BLaER1 (cell line): Measurements from ENCODE around the gene SEMA4D.
"Not testable (repeated sequence)": the region's sequence is repeated elsewhere in the genome, so short reads cannot be mapped to it uniquely, and the experiment has no call there.

ENCODE experiments used
- H3K27ac ChIP-seq: shearing (Covaris generic); formaldehyde crosslinking; 2 replicates; pipeline ENCODE4 v1.8.1; 2022
- H3K27me3 ChIP-seq: shearing (Covaris generic); formaldehyde crosslinking; 2 replicates; pipeline ENCODE4 v1.8.1; 2022
- H3K36me3 ChIP-seq: shearing (Covaris generic); formaldehyde crosslinking; 2 replicates; pipeline ENCODE4 v1.8.1; 2022
- H3K4me1 ChIP-seq: shearing (Covaris generic); formaldehyde crosslinking; 2 replicates; pipeline ENCODE4 v1.8.1; 2022
- H3K4me2 ChIP-seq: shearing (Covaris generic); formaldehyde crosslinking; 2 replicates; pipeline ENCODE4 v1.8.1; 2022
- H3K4me3 ChIP-seq: shearing (Covaris generic); formaldehyde crosslinking; 2 replicates; pipeline ENCODE4 v1.8.1; 2022
- H3K9ac ChIP-seq: shearing (Covaris generic); formaldehyde crosslinking; 2 replicates; pipeline ENCODE4 v1.8.1; 2022
- H3K9me3 ChIP-seq: shearing (Covaris generic); formaldehyde crosslinking; 2 replicates; pipeline ENCODE4 v1.8.1; 2022
- H4K20me1 ChIP-seq: shearing (Covaris generic); formaldehyde crosslinking; 2 replicates; pipeline ENCODE4 v1.8.1; 2022
- Cebpa-rat ChIP-seq: shearing (Covaris generic); IDR thresholded peaks from 2 replicates; pipeline ENCODE4 v1.8.1; 2022

SEMA4D gene

GRCh38 chr9:89351584-89352300 lies 146.2 kb downstream of the SEMA4D start:
- Histone ChIP-seq H3K9ac (no peak overlapping the region), H3K4me2 (no peak overlapping the region), H3K4me1 (no peaks in the 10 kb centered on the region), H3K36me3 (peaks cover 100% of the 10 kb centered on the region), H3K4me3 (no peak overlapping the region), H3K27me3 (no peaks in the 10 kb centered on the region), H3K9me3 (no peaks in the 10 kb centered on the region), H3K27ac (no peak overlapping the region), H4K20me1 (peaks cover 69% of the 10 kb centered on the region)
- no peak for TF ChIP-seq Cebpa-rat

GRCh38 chr9:89350988-89351557 lies 146.8 kb downstream of the SEMA4D start:
- Histone ChIP-seq H3K27ac (no peak overlapping the region), H3K4me1 (no peaks in the 10 kb centered on the region), H3K9ac (no peak overlapping the region), H3K4me2 (no peak overlapping the region), H3K27me3 (no peaks in the 10 kb centered on the region), H4K20me1 (peaks cover 67% of the 10 kb centered on the region), H3K36me3 (peaks cover 100% of the 10 kb centered on the region), H3K4me3 (no peak overlapping the region), H3K9me3 (no peaks in the 10 kb centered on the region)
- TF ChIP-seq Cebpa-rat: no peak

- H3K9ac ChIP-seq: no peak overlapping the region
- H4K20me1 ChIP-seq: peaks cover 62% of the 10 kb centered on the region
- no peaks in the 10 kb centered on the region for H3K9me3 ChIP-seq
- H3K4me3 ChIP-seq: no peak overlapping the region
- peaks cover 100% of the 10 kb centered on the region for H3K36me3 ChIP-seq
- no peak overlapping the region for H3K4me2 ChIP-seq
- no peak for TF ChIP-seq Cebpa-rat
- no peak overlapping the region for H3K27ac ChIP-seq
- no peaks in the 10 kb centered on the region for H3K27me3 ChIP-seq
- no peaks in the 10 kb centered on the region for H3K4me1 ChIP-seq
These were observed 148.3 kb downstream of the SEMA4D start for GRCh38 chr9:89349607-89350006.

- H3K4me3 ChIP-seq: no peak overlapping the region
- no peak for TF ChIP-seq Cebpa-rat
- H3K27ac ChIP-seq: no peak overlapping the region
- H3K9ac ChIP-seq: no peak overlapping the region
- H3K4me2 ChIP-seq: no peak overlapping the region
- H3K36me3 ChIP-seq: peaks cover 100% of the 10 kb centered on the region
- peaks cover 42% of the 10 kb centered on the region for H4K20me1 ChIP-seq
- no peaks in the 10 kb centered on the region for H3K27me3 ChIP-seq
- H3K9me3 ChIP-seq: no peaks in the 10 kb centered on the region
- no peaks in the 10 kb centered on the region for H3K4me1 ChIP-seq
These were observed 150.3 kb downstream of the SEMA4D start for GRCh38 chr9:89347651-89348050.

- Histone ChIP-seq H3K9ac (no peak overlapping the region), H3K4me1 (no peaks in the 10 kb centered on the region), H3K4me2 (no peak overlapping the region), H3K27me3 (no peaks in the 10 kb centered on the region), H3K9me3 (no peaks in the 10 kb centered on the region), H4K20me1 (peaks cover 36% of the 10 kb centered on the region), H3K36me3 (peaks cover 100% of the 10 kb centered on the region), H3K4me3 (no peak overlapping the region), H3K27ac (no peak overlapping the region)
- TF ChIP-seq Cebpa-rat: no peak
These were observed 151.2 kb downstream of the SEMA4D start for GRCh38 chr9:89346696-89347095.

GRCh38 chr9:89345476-89345875 lies 152.4 kb downstream of the SEMA4D start:
- H3K36me3 ChIP-seq: peaks cover 99% of the 10 kb centered on the region
- no peak overlapping the region for H3K4me2 ChIP-seq
- H3K9ac ChIP-seq: no peak overlapping the region
- no peak overlapping the region for H3K4me3 ChIP-seq
- peaks cover 31% of the 10 kb centered on the region for H4K20me1 ChIP-seq
- no peak overlapping the region for H3K27ac ChIP-seq
- no peaks in the 10 kb centered on the region for H3K4me1 ChIP-seq
- TF ChIP-seq Cebpa-rat: no peak
- no peaks in the 10 kb centered on the region for H3K9me3 ChIP-seq
- H3K27me3 ChIP-seq: no peaks in the 10 kb centered on the region

GRCh38 chr9:89343812-89344211 lies 154.1 kb downstream of the SEMA4D start:
- not testable (repeated sequence) for H3K27me3 ChIP-seq, H3K9me3 ChIP-seq, H3K4me3 ChIP-seq, H3K9ac ChIP-seq, H3K4me1 ChIP-seq, H3K27ac ChIP-seq, H3K4me2 ChIP-seq
- peaks cover 99% of the 10 kb centered on the region for H3K36me3 ChIP-seq
- H4K20me1 ChIP-seq: peaks cover 25% of the 10 kb centered on the region; the same call in 1 of the 2 replicates

GRCh38 chr9:89342948-89343347 lies 155.0 kb downstream of the SEMA4D start:
- Histone ChIP-seq H3K4me3 (no peak overlapping the region), H3K4me2 (no peak overlapping the region), H3K9ac (no peak overlapping the region), H3K27ac (no peak overlapping the region), H3K9me3 (no peaks in the 10 kb centered on the region), H3K4me1 (no peaks in the 10 kb centered on the region), H3K27me3 (no peaks in the 10 kb centered on the region), H4K20me1 (peaks cover 16% of the 10 kb centered on the region; the same call in 1 of the 2 replicates), H3K36me3 (peaks cover 99% of the 10 kb centered on the region)
- no peak for TF ChIP-seq Cebpa-rat

GRCh38 chr9:89342213-89342612 lies 155.7 kb downstream of the SEMA4D start:
- no peak overlapping the region for H3K27ac ChIP-seq
- H3K4me3 ChIP-seq: no peak overlapping the region
- H3K36me3 ChIP-seq: peaks cover 99% of the 10 kb centered on the region
- peaks cover 16% of the 10 kb centered on the region; the same call in 1 of the 2 replicates for H4K20me1 ChIP-seq
- no peaks in the 10 kb centered on the region for H3K9me3 ChIP-seq
- no peak for TF ChIP-seq Cebpa-rat
- H3K27me3 ChIP-seq: no peaks in the 10 kb centered on the region
- H3K9ac ChIP-seq: no peak overlapping the region
- no peak overlapping the region for H3K4me2 ChIP-seq
- H3K4me1 ChIP-seq: no peaks in the 10 kb centered on the region

- peaks cover 4% of the 10 kb centered on the region; the same call in 1 of the 2 replicates for H4K20me1 ChIP-seq
- no peak for TF ChIP-seq Cebpa-rat
- H3K9ac ChIP-seq: no peak overlapping the region
- H3K9me3 ChIP-seq: no peaks in the 10 kb centered on the region
- no peak overlapping the region for H3K4me3 ChIP-seq
- H3K27me3 ChIP-seq: no peaks in the 10 kb centered on the region
- no peak overlapping the region for H3K4me2 ChIP-seq
- H3K4me1 ChIP-seq: no peaks in the 10 kb centered on the region
- no peak overlapping the region for H3K27ac ChIP-seq
- peaks cover 99% of the 10 kb centered on the region for H3K36me3 ChIP-seq
These were observed 157.6 kb downstream of the SEMA4D start for GRCh38 chr9:89340332-89340731.
